Tibial nerve (tissue), 4 donors: Measurements from ENCODE around the gene CILP2.

Experiments used
- CTCF ChIP-seq, 5 experiments: fragments of 200-600 bp in 3 of 5; fragments of 450-650 bp in 2 of 5; sonication (generic) in 3 of 5; IDR thresholded peaks; one replicate each; pipeline ENCODE4 v1.5.1; 2016 to 2019; ENCODE audit warnings: antibody characterized with exemption in 5 of 5, mild to moderate bottlenecking in 3 of 5, moderate library complexity in 2 of 5
- EP300 ChIP-seq, 2 donors: sonication (generic); formaldehyde crosslinking; IDR thresholded peaks; one replicate each; pipeline ENCODE4 v1.6.1; 2017; ENCODE audit warnings: antibody characterized with exemption in 2 of 2, mild to moderate bottlenecking in 1 of 2
- POLR2A ChIP-seq, 2 donors: fragments of 450-650 bp; IDR thresholded peaks; one replicate each; pipeline ENCODE4 v1.6.1; 2017; ENCODE audit warnings: antibody characterized with exemption in 2 of 2, mild to moderate bottlenecking in 2 of 2, moderate library complexity in 2 of 2

GRCh38 chr19:19588546-19588945 lies 50.5 kb downstream of the CILP2 start:
- TF ChIP-seq CTCF (IDR thresholded peaks at IDR 0.05) (no peak), POLR2A (IDR thresholded peaks at IDR 0.05) (no peak), EP300 (IDR thresholded peaks at IDR 0.05) (no peak)
